Smooth muscle cell (in vitro differentiated cells): ENCODE measurements around the gene SCFD1. TPM values are rescaled to one million over a fixed set of nuclear protein-coding genes. Genes with fewer than 3 reads are reported as not detected.

Source experiments
- DNase-seq: peaks from one replicate; lab custom pipeline; 2025; ENCODE audit not compliant: unreplicated experiment; lab: John Stamatoyannopoulos, UW
- H2AFZ ChIP-seq: fragments of 200-600 bp; sonication (generic); 2 replicates; pipeline ENCODE4 v1.6.0; 2016; ENCODE audit warnings: antibody characterized with exemption, low read depth, mild to moderate bottlenecking
- H3F3A ChIP-seq: fragments of 200-600 bp; sonication (generic); 2 replicates; pipeline ENCODE4 v1.6.0; 2017; ENCODE audit warnings: antibody characterized with exemption, low read depth
- H3K27ac ChIP-seq: fragments of 200-600 bp; sonication (generic); 2 replicates; pipeline ENCODE4 v1.5.1; 2016; ENCODE audit warnings: low read depth, mild to moderate bottlenecking
- H3K27me3 ChIP-seq: fragments of 200-600 bp; sonication (generic); 2 replicates; pipeline ENCODE4 v1.6.1; 2016; ENCODE audit warnings: low read depth, mild to moderate bottlenecking
- H3K36me3 ChIP-seq: fragments of 200-600 bp; sonication (generic); 2 replicates; pipeline ENCODE4 v1.5.1; 2016; ENCODE audit warnings: low read depth
- H3K4me1 ChIP-seq: fragments of 200-600 bp; sonication (generic); 2 replicates; pipeline ENCODE4 v1.5.1; 2016; ENCODE audit warnings: low read depth
- H3K4me2 ChIP-seq: fragments of 200-600 bp; sonication (generic); 2 replicates; pipeline ENCODE4 v1.6.0; 2016; ENCODE audit warnings: mild to moderate bottlenecking
- H3K4me3 ChIP-seq: fragments of 200-600 bp; sonication (generic); 2 replicates; pipeline ENCODE4 v1.5.1; 2016; ENCODE audit warnings: mild to moderate bottlenecking
- H3K79me2 ChIP-seq: fragments of 200-600 bp; sonication (generic); 2 replicates; pipeline ENCODE4 v1.6.0; 2016; ENCODE audit warnings: low read depth, mild to moderate bottlenecking
- H3K9ac ChIP-seq: fragments of 200-600 bp; sonication (generic); 2 replicates; pipeline ENCODE4 v1.6.0; 2016; ENCODE audit warnings: low read depth
- H3K9me3 ChIP-seq: fragments of 200-600 bp; sonication (generic); replicated peaks from 2 replicates; pipeline ENCODE4 v1.5.1; 2016; ENCODE audit warnings: low read depth
- H4K20me1 ChIP-seq: fragments of 200-600 bp; sonication (generic); 2 replicates; pipeline ENCODE4 v1.6.0; 2016; ENCODE audit warnings: low read depth
- WGBS: methylation state at CpG from one replicate; pipeline ENCODE4 v1.1.7; 2016; ENCODE audit warnings: low lambda C conversion rate; 5-methylcytosine and 5-hydroxymethylcytosine counted together
- polyA plus RNA-seq: library from polyadenylated mRNA; unstranded; fragments of >200 nt; fragmentation: Nextera tagmentation; extraction: Ambion mirVana; gene quantifications from 2 replicates; pipeline ENCODE4 v1.2.1, GENCODE V29; 2016
- total RNA-seq: library from RNA; depleted of rRNA; stranded (reverse); fragments of >200 nt; gene quantifications from 2 replicates; pipeline ENCODE4 v1.2.3, GENCODE V29; 2014
- TF ChIP-seq, protein P1 (sequence below): fragments of 200-600 bp; sonication (generic); IDR thresholded peaks from 2 replicates; pipeline ENCODE4 v1.5.1; 2017; ENCODE audit warnings: borderline replicate concordance, mild to moderate bottlenecking, antibody characterized with exemption; ENCODE audit not compliant: insufficient read depth, poor library complexity, severe bottlenecking

SCFD1 gene
- total and polyA plus RNA-seq, 2 experiments from 2014 or later = 88.3 to 102 TPM

DNA sequence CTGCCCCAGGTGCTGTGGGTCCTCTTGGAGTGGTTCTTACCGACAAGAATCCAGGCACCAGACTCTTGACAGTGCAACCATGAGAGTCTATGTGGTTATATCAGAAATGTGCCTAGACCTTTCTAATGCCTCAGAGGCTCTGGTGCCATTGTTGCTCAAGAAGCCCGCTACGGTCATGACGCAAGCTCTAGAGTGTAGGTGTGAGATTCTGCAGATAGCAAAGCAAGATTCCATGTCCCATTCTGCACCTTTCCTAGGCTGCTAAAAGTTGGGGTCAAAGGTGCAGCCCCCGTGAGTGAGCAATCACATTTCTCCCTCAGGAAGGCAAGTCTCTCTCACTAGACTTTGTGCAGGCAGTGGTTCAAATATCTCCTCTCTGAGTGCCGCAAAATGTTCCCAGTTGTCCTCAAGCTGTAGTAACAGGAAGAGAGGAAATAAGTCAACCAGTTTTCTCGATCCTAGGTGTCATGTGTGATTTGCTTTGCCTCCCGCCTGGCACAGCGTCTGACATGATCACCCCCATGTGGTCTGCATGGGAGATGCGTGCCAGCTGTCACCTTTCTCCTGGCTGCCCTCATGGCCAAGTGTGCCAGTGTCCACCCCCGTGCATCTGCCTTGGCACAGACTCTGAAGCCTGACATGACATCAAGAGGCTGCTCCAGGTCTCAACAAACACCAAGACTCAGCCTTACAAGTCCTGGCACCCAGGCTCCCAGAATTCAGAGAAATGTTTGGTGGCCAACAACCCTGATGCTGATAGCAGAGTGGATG lies 129.7 kb downstream of the SCFD1 start:
- Histone ChIP-seq H3K27me3 (no peaks in the 10 kb centered on the region), H3K36me3 (no peaks in the 10 kb centered on the region), H3K9me3 (no peaks in the 10 kb centered on the region), H3K9ac (no peak overlapping the region), H4K20me1 (no peaks in the 10 kb centered on the region), H3K4me3 (no peak overlapping the region), H2AFZ (no peak overlapping the region), H3K27ac (no peak overlapping the region), H3K4me2 (no peak overlapping the region), H3K79me2 (no peaks in the 10 kb centered on the region), H3F3A (no peaks in the 10 kb centered on the region), H3K4me1 (no peaks in the 10 kb centered on the region)
- DNase-seq = no peak
- WGBS = 91% methylated on average over 11 of the region's 11 CpGs
- TF ChIP-seq, protein P1, sequence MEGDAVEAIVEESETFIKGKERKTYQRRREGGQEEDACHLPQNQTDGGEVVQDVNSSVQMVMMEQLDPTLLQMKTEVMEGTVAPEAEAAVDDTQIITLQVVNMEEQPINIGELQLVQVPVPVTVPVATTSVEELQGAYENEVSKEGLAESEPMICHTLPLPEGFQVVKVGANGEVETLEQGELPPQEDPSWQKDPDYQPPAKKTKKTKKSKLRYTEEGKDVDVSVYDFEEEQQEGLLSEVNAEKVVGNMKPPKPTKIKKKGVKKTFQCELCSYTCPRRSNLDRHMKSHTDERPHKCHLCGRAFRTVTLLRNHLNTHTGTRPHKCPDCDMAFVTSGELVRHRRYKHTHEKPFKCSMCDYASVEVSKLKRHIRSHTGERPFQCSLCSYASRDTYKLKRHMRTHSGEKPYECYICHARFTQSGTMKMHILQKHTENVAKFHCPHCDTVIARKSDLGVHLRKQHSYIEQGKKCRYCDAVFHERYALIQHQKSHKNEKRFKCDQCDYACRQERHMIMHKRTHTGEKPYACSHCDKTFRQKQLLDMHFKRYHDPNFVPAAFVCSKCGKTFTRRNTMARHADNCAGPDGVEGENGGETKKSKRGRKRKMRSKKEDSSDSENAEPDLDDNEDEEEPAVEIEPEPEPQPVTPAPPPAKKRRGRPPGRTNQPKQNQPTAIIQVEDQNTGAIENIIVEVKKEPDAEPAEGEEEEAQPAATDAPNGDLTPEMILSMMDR = no peak

DNA sequence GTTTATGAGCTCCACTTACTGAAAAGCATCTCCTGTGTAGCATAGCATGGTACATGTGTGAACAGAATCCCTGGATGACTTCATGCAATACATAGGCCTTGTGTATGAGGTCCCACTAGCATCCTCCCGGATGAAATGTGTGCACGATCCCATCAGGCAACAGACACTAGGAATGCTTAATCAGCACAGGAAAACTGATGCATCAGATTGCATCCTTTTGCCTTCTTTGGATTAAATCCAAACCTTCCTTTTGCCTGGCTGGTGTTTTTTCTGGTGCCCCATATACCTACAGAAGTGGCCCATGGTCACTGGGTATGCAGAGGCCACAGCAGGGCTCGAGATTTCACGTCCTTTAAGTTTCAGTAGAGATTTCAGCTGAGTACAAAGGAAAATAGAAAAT lies 131.3 kb downstream of the SCFD1 start:
- Histone ChIP-seq H3K36me3 (no peaks in the 10 kb centered on the region), H3K4me3 (no peak overlapping the region), H3K27ac (no peak overlapping the region), H3K4me2 (no peak overlapping the region), H3K79me2 (no peaks in the 10 kb centered on the region), H3K27me3 (no peaks in the 10 kb centered on the region), H2AFZ (no peak overlapping the region), H3K9ac (no peak overlapping the region), H3F3A (no peaks in the 10 kb centered on the region), H4K20me1 (no peaks in the 10 kb centered on the region), H3K9me3 (no peaks in the 10 kb centered on the region), H3K4me1 (no peaks in the 10 kb centered on the region)
- TF ChIP-seq, protein P1 = no peak
- no peak for DNase-seq
- 95% methylated on average over 4 of the region's 4 CpGs for WGBS

DNA sequence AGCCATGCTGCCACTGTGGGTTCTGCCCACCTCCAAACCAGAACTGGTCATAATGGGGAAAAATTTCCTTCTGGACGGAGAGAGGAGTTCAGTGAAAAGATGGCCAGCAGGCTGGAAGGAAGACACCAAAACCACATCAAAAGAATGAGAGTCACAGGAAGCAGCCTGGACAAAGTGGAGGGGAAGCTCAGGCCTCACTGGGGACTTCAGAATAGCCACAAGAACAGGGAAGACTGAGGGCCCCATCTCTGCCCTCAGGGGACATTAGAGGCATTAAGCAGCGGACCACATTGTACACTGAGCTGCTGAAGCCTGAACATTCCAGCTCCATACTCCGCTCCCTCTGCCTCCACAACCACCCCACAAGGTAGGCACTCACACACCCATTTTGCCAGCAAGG lies 132.7 kb downstream of the SCFD1 start:
- H3K27me3 ChIP-seq = no peaks in the 10 kb centered on the region
- no peak overlapping the region for H3K4me2 ChIP-seq
- H3K36me3 ChIP-seq = no peaks in the 10 kb centered on the region
- 81% methylated on average over 3 of the region's 3 CpGs for WGBS
- H3F3A ChIP-seq = no peaks in the 10 kb centered on the region
- H3K9me3 ChIP-seq = no peaks in the 10 kb centered on the region
- H2AFZ ChIP-seq = no peak overlapping the region
- no peak overlapping the region for H3K27ac ChIP-seq
- H3K9ac ChIP-seq = no peak overlapping the region
- no peaks in the 10 kb centered on the region for H4K20me1 ChIP-seq
- no peak overlapping the region for H3K4me3 ChIP-seq
- no peaks in the 10 kb centered on the region for H3K79me2 ChIP-seq
- no peak for DNase-seq
- H3K4me1 ChIP-seq = no peaks in the 10 kb centered on the region
- TF ChIP-seq, protein P1 = no peak

DNA sequence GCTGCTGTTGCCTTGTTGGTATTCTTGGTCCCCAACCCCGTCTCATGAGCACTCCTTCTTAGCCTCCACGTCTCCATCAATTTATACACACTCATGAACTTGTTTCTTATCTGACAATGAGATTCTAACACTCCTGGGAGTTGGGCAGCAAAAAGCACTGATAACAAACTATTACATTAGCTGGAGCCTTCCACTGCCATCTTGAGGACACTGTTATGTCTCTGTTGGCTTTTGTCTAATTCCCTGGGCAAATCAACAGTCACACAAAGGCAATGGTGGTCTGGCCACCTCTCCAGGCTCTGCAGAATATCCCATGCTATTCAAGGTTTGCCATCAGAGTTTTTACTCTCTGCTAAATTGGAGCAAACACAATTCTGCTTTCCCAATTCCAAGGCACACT lies 134.5 kb downstream of the SCFD1 start:
- H3F3A ChIP-seq = no peaks in the 10 kb centered on the region
- H3K4me3 ChIP-seq = no peak overlapping the region
- no peaks in the 10 kb centered on the region for H3K79me2 ChIP-seq
- TF ChIP-seq, protein P1 = no peak
- H3K9me3 ChIP-seq = no peaks in the 10 kb centered on the region
- 83% methylated on average over 2 of the region's 2 CpGs for WGBS
- DNase-seq = no peak
- no peak overlapping the region for H3K9ac ChIP-seq
- H3K27me3 ChIP-seq = no peaks in the 10 kb centered on the region
- H3K4me1 ChIP-seq = no peaks in the 10 kb centered on the region
- H2AFZ ChIP-seq = no peak overlapping the region
- no peak overlapping the region for H3K4me2 ChIP-seq
- no peaks in the 10 kb centered on the region for H4K20me1 ChIP-seq
- no peak overlapping the region for H3K27ac ChIP-seq
- no peaks in the 10 kb centered on the region for H3K36me3 ChIP-seq
